Right kidney (tissue), 1 donor: ENCODE data around the gene UHRF2.
"Not testable (repeated sequence)": the region's sequence is repeated elsewhere in the genome, so short reads cannot be mapped to it uniquely, and the experiment has no call there.

Experiments used
- DNase-seq: peaks from one replicate; pipeline ENCODE4 v3.0.0-alpha.2; 2016

The UHRF2 gene

GRCh38 chr9:6488395-6488794, 75.4 kb downstream of the UHRF2 start:
- DNase-seq = no peak

DNA sequence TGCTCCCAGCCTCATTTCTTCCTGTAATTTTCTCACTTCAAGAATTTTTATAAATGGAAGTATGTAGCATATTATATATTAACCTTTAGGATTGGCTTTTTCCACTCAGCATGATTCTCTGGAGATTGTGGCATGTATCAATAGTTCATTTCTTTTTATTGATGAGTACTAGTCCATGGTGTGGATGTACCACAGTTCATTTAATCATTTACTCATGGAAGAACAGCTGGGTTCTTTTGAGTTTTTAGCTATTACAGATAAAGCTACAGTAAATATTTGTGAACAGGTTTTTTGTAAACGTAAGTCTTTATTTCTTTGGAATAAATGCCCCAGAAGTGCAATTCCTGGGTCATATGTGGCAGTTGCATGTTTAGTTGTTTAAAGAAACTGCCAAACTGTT, 76.1 kb downstream of the UHRF2 start:
- no peak for DNase-seq

- DNase-seq = no peak
Measured at GRCh38 chr9:6490863-6491262, 77.9 kb downstream of the UHRF2 start.

- DNase-seq = no peak
Measured at GRCh38 chr9:6495466-6495865, 82.5 kb downstream of the UHRF2 start.

GRCh38 chr9:6498982-6499381, 86.0 kb downstream of the UHRF2 start:
- no peak for DNase-seq

GRCh38 chr9:6501526-6502210, 88.7 kb downstream of the UHRF2 start:
- DNase-seq = no peak

DNA sequence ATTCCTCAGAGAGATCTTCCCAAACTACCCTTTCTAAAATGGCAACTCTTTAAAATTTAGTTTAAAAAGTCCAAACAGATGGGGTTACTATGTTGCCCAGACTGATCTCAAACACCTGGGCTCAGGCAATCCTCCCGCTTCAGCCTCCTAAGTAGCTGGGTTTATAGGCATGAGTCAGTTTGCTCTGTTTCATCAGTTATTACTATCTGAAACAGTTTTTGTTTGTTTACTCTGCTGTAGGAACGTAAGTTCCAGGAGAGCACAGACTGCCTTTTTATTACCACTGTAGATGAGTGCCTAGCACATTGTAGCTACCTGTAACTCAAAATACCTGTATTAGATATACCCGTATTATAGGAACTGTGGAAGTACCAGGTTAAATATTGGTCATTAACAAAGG, 89.4 kb downstream of the UHRF2 start:
- DNase-seq = no peak

DNA sequence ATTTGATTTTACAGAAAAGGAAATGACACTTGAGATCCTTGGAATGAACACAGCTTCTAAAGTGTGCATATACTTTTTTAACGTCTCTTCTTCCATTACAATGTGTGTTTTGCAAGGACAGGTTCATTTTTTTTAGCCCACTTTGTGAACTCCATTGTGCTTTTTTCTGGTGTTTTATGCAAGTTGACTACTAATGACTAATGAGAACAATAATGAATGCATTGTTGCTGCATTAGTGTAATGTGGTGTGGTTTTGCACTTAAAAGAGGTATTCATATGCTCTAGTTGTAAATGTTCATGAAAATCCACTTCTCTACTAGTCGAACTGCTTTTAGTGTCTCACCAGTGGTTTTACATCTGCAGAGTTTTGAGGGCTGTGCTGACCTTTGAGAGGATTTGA, 93.6 kb downstream of the UHRF2 start:
- no peak for DNase-seq

- DNase-seq = no peak
Measured at GRCh38 chr9:6512085-6512657, 99.2 kb downstream of the UHRF2 start.

DNA sequence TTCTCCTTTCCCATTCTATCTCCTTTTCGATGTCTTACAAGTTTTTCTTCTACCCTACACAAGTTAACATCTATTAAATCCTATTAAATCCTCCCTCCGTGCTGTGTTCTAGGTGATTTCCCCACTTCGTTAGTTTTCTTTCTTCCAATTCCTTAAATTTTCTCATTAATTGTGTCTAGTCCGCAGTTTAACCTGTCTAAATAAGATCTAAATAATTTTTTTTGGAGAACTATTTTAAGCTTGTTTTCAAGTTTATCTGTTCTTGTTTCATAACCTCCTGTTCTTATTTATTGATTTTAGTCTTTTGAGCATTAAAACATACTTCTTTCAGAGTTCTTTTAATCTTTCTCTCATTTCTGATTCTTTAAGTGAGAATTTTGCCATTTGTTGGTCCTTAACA, 109.3 kb downstream of the UHRF2 start:
- no peak for DNase-seq

GRCh38 chr9:6525326-6526045, 112.5 kb downstream of the UHRF2 start:
- no peak for DNase-seq

- DNase-seq = no peak
Measured at GRCh38 chr9:6535594-6535993, 122.6 kb downstream of the UHRF2 start.

GRCh38 chr9:6538666-6539071, 125.7 kb downstream of the UHRF2 start:
- no peak for DNase-seq

- DNase-seq = not testable (repeated sequence)
Measured at GRCh38 chr9:6542617-6543016, 129.6 kb downstream of the UHRF2 start.

GRCh38 chr9:6543204-6543603, 130.2 kb downstream of the UHRF2 start:
- no peak for DNase-seq

GRCh38 chr9:6545017-6545691, 132.2 kb downstream of the UHRF2 start:
- DNase-seq = no peak

- no peak for DNase-seq
Measured at GRCh38 chr9:6549106-6549800, 136.3 kb downstream of the UHRF2 start.

- no peak for DNase-seq
Measured at GRCh38 chr9:6551136-6551535, 138.1 kb downstream of the UHRF2 start.

DNA sequence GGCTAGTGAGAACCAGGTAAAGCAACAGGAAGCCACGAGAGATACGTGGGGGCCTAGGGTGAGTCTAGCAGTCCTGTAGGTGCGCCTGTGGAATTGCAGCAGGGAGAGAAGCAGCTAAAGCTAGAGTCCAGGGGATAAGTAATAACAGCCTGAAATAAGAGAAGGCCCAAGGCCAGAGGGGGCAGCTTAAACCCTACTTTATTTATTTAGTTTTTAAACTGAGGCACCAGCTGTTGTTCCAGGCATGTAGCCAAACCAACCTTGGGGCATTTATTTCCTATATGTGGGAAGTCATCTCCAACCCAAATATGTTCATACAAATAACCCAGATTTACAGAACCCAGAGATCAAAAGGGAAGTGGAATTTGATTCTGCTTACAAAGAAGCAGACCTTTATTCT, 139.0 kb downstream of the UHRF2 start:
- no peak for DNase-seq

DNA sequence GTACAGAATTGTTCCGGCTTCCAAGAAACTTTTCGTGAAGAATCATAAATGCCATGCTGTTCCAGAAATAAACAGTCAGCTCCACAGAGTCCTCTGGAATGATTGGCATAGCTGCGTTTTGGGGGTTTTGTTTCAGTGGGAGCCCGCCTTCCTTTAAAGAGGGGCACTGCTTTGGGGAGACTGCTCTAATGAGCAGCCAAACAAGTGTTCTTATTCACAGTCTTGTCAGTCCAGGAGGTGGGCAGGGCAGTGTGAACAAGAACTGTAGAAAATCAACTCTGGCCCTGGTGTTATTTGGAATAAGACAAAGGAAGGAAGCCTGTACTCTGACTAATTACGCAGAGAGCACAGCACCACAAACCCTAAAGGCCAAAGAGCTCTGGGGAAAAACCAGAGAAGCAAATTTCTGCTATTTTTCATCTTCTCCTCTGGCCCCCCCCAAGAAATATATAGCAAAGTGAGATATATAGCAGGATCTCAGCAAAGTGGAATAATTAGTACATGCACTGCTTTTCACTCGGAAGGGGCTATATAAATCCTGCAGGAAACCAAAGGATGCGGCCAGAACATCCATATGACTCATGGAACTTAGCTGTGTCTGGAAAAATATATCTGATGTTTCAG, 139.6 kb downstream of the UHRF2 start:
- DNase-seq = no peak

GRCh38 chr9:6553866-6554265, 140.9 kb downstream of the UHRF2 start:
- DNase-seq = no peak
